Endothelial cell of umbilical vein (primary cell): ENCODE data around the gene KIF17. TPM values are rescaled to one million over a fixed set of nuclear protein-coding genes. Genes with fewer than 3 reads are reported as not detected.

Source experiments
- BruUV-seq: library from RNA; stranded (reverse); fragments of 400-500 nt; replicated peaks from 2 replicates; lab custom pipeline; 2021; lab: Mats Ljungman, UMichigan
- CTCF ChIA-PET: fragments of 300-600, 350-600 bp; sonication (Branson Sonifier 250); formaldehyde crosslinking; loops from one replicate; lab custom pipeline; 2021; ENCODE audit warnings: antibody characterized with exemption, inconsistent platforms; lab: Charles Lee
- POLR2A ChIA-PET: fragments of 300-600, 350-600 bp; sonication (Branson Sonifier 250); formaldehyde crosslinking; loops from one replicate; lab custom pipeline; 2021; ENCODE audit warnings: antibody characterized with exemption, inconsistent platforms; lab: Charles Lee
- DNase-seq: peaks from one replicate; pipeline ENCODE4 v3.0.0-alpha.2; 2011; ENCODE audit warnings: low read depth, low spot score
- FAIRE-seq: peaks from 2 replicates; lab custom pipeline; 2011; peaks lifted over from hg19 to GRCh38; lab: Jason Lieb, UNC
- H2AFZ ChIP-seq: 2 replicates; pipeline ENCODE4 v1.6.0; 2012; ENCODE audit warnings: low read depth, low read length, control low read depth, inconsistent platforms
- H3K27ac ChIP-seq: 2 replicates; pipeline ENCODE4 v1.5.1; 2011; ENCODE audit warnings: low read depth, mild to moderate bottlenecking, control low read depth, low read length, moderate library complexity; ENCODE audit not compliant: insufficient read depth
- H3K27me3 ChIP-seq, 2 experiments: 2 replicates each; pipeline versions ENCODE4 v1.6.0 to v1.6.1; 2011; ENCODE audit warnings: low read length in 2 of 2, mixed read lengths in 1 of 2; ENCODE audit not compliant: control insufficient read depth in 2 of 2, insufficient read depth in 2 of 2
- H3K36me3 ChIP-seq, 2 experiments: 2 replicates in 1 of 2; 3 replicates in 1 of 2; pipeline ENCODE4 v1.5.1; 2011; ENCODE audit warnings: low read length in 2 of 2, mild to moderate bottlenecking in 1 of 2, moderate library complexity in 1 of 2; ENCODE audit not compliant: control insufficient read depth in 2 of 2, insufficient read depth in 2 of 2; ENCODE audit errors: extremely low read depth in 1 of 2
- H3K4me1 ChIP-seq: 3 replicates; pipeline ENCODE4 v1.5.1; 2011; ENCODE audit warnings: mild to moderate bottlenecking, low read length; ENCODE audit not compliant: control insufficient read depth, insufficient read depth; ENCODE audit errors: extremely low read depth
- H3K4me2 ChIP-seq: 2 replicates; pipeline ENCODE4 v1.6.1; 2011; ENCODE audit warnings: low read length, control low read depth, mixed read lengths; ENCODE audit not compliant: insufficient read depth
- H3K4me3 ChIP-seq, 3 experiments: fragments of 200-600 bp in 1 of 3; sonication (generic), shearing (Covaris generic) in 1 of 3; replicated peaks in 1 of 3; 2 replicates each; pipeline ENCODE4 v1.5.1; 2011 to 2016; ENCODE audit warnings: control low read depth in 3 of 3, low read length in 3 of 3, mild to moderate bottlenecking in 2 of 3, inconsistent platforms in 1 of 3, low read depth in 1 of 3, moderate library complexity in 1 of 3; ENCODE audit not compliant: insufficient read depth in 1 of 3
- H3K79me2 ChIP-seq: 2 replicates; pipeline ENCODE4 v1.6.0; 2012; ENCODE audit warnings: low read length, inconsistent platforms; ENCODE audit not compliant: control insufficient read depth, insufficient read depth
- H3K9ac ChIP-seq: replicated peaks from 2 replicates; pipeline ENCODE3; 2011; ENCODE audit warnings: low read length, control low read depth; ENCODE audit not compliant: insufficient read depth; ENCODE audit errors: extremely low read depth
- H3K9me1 ChIP-seq: replicated peaks from 3 replicates; pipeline ENCODE4 v1.6.0; 2011; ENCODE audit warnings: mild to moderate bottlenecking, low read length; ENCODE audit not compliant: control insufficient read depth, insufficient read depth; ENCODE audit errors: extremely low read depth
- H3K9me3 ChIP-seq: replicated peaks from 2 replicates; pipeline ENCODE4 v1.5.1; 2012; ENCODE audit warnings: low read length, inconsistent platforms; ENCODE audit not compliant: control insufficient read depth, insufficient read depth
- H4K20me1 ChIP-seq: replicated peaks from 2 replicates; pipeline ENCODE3; 2011; ENCODE audit warnings: mild to moderate bottlenecking, low read length; ENCODE audit not compliant: control insufficient read depth, insufficient read depth; ENCODE audit errors: extremely low read depth
- CTCF ChIP-seq, 2 donors: IDR thresholded peaks; 1 replicate in 1 of 2; 2 replicates in 1 of 2; pipeline ENCODE4 v1.5.1; 2011; ENCODE audit warnings: low read length in 2 of 2, mild to moderate bottlenecking in 2 of 2, moderate library complexity in 2 of 2, control low read depth in 1 of 2, inconsistent platforms in 1 of 2, low read depth in 1 of 2; ENCODE audit not compliant: insufficient read depth in 1 of 2; ENCODE audit errors: extremely low read depth in 1 of 2
- EZH2 ChIP-seq: IDR thresholded peaks from 2 replicates; pipeline ENCODE4 v1.6.1; 2012; ENCODE audit warnings: borderline replicate concordance, low read depth, mild to moderate bottlenecking, moderate library complexity, low read length, inconsistent platforms; ENCODE audit not compliant: severe bottlenecking
- FOS ChIP-seq: IDR thresholded peaks from 2 replicates; pipeline ENCODE4 v1.6.1; 2011; ENCODE audit warnings: mild to moderate bottlenecking, low read length, moderate library complexity, borderline replicate concordance; ENCODE audit not compliant: insufficient read depth
- GATA2 ChIP-seq: IDR thresholded peaks from 2 replicates; pipeline ENCODE4 v1.7.0; 2011; ENCODE audit warnings: low read depth, mild to moderate bottlenecking, moderate library complexity, mixed read lengths, low read length; ENCODE audit not compliant: insufficient read length, insufficient read depth
- JUN ChIP-seq: IDR thresholded peaks from 2 replicates; pipeline ENCODE4 v1.6.1; 2011; ENCODE audit warnings: borderline replicate concordance, low read depth; ENCODE audit not compliant: insufficient read length, insufficient read depth
- MYC ChIP-seq: IDR thresholded peaks from one replicate; pipeline ENCODE4 v1.6.1; 2011; ENCODE audit warnings: mild to moderate bottlenecking, low read depth, low read length
- POLR2A ChIP-seq: IDR thresholded peaks from 2 replicates; pipeline ENCODE4 v1.6.1; 2012; ENCODE audit warnings: low read depth, mild to moderate bottlenecking, control low read depth, low read length
- POLR2AphosphoS5 ChIP-seq: IDR thresholded peaks from 2 replicates; pipeline ENCODE4 v1.6.1; 2012; ENCODE audit warnings: low read depth, mild to moderate bottlenecking, control low read depth, low read length, moderate library complexity; ENCODE audit not compliant: insufficient read depth
- dilution Hi-C: fragments of 300-500 bp; cut with MboI; formaldehyde crosslinking; loops from one replicate; pipeline ENCODE4 v1.15.0; 2019; ENCODE audit warnings: low sequenced_read_pairs; ENCODE audit not compliant: extremely low pct_ligation_motif_present
- intact Hi-C: fragments of 100-400 bp; cut with micrococcal nuclease; formaldehyde crosslinking; loops from one replicate; pipeline ENCODE4 v1.10.0; 2022
- polyA plus RNA-seq, 4 experiments: library from polyadenylated mRNA; depleted of rRNA in 3 of 4; stranded (reverse) in 3 of 4; unstranded in 1 of 4; fragments of >200 nt; gene quantifications; 2 replicates each; pipeline versions ENCODE4 v1.2.1 to v1.2.3, GENCODE V29; 2011 to 2012; ENCODE audit warnings: missing spikeins in 1 of 4
- total RNA-seq: library from RNA; stranded (reverse); gene quantifications from 2 replicates; pipeline ENCODE4 v1.2.3, GENCODE V29; 2021

KIF17 gene
- total and polyA plus RNA-seq, 2 donors (not counting 3 experiments of a cell fraction or from before 2014, with no cell fraction given), result 1.1 to 1.5 TPM

- no peak for TF ChIP-seq POLR2AphosphoS5
- TF ChIP-seq EZH2, result no peak
- no peak for TF ChIP-seq CTCF (IDR thresholded peaks at IDR 0.05; ENCODE audit: extremely low read depth in 1 of 2, insufficient read depth in 1 of 2, low read depth in 1 of 2, low read length in 2 of 2)
- Histone ChIP-seq H2AFZ (no peak overlapping the region), H3K36me3 (peaks cover 13 to 46% of the 10 kb centered on the region in 2 experiments), H3K27me3 (no peaks in the 10 kb centered on the region), H4K20me1 (no peaks in the 10 kb centered on the region), H3K4me2 (no peak overlapping the region), H3K4me1 (no peaks in the 10 kb centered on the region), H3K9me3 (no peaks in the 10 kb centered on the region), H3K9ac (no peak overlapping the region), H3K4me3 (no peak overlapping the region), H3K9me1 (no peaks in the 10 kb centered on the region), H3K27ac (no peak overlapping the region), H3K79me2 (no peaks in the 10 kb centered on the region)
- no TSS peak for BruUV-seq
- no peak for DNase-seq
- dilution Hi-C loops, result no loop called here
- intact Hi-C loops, result no loop called here
- ChIA-PET CTCF (no interaction called here), POLR2A (no interaction called here)
- no peak for FAIRE-seq
Measured at GRCh38 chr1:20648438-20648837, 69.4 kb downstream of the KIF17 start.

GRCh38 chr1:20645414-20645813 is 72.4 kb downstream of the KIF17 start:
- no peaks in the 10 kb centered on the region for H3K9me1 ChIP-seq
- TF ChIP-seq POLR2AphosphoS5, result no peak
- TF ChIP-seq JUN, result no peak
- no peak for TF ChIP-seq GATA2
- no peak for TF ChIP-seq CTCF (IDR thresholded peaks at IDR 0.05; ENCODE audit: extremely low read depth in 1 of 2, insufficient read depth in 1 of 2, low read depth in 1 of 2, low read length in 2 of 2)
- TF ChIP-seq FOS, result no peak
- TF ChIP-seq MYC, result no peak
- TF ChIP-seq EZH2, result no peak
- TF ChIP-seq POLR2A, result no peak
- POLR2A ChIA-PET, result no interaction called here
- no peak overlapping the region for H3K9ac ChIP-seq
- no peaks in the 10 kb centered on the region for H3K4me1 ChIP-seq
- peaks cover 4 to 30% of the 10 kb centered on the region in 2 experiments for H3K36me3 ChIP-seq
- H3K27ac ChIP-seq, result no peak overlapping the region
- H3K79me2 ChIP-seq, result no peaks in the 10 kb centered on the region
- dilution Hi-C loops, result no loop called here
- H4K20me1 ChIP-seq, result no peaks in the 10 kb centered on the region
- H3K27me3 ChIP-seq, result no peaks in the 10 kb centered on the region
- no peaks in the 10 kb centered on the region for H3K9me3 ChIP-seq
- BruUV-seq, result no TSS peak
- CTCF ChIA-PET, result interaction anchor here (0.9 to 1.6 kb wide), 2 partner anchors 12 to 70 kb away, joined by 5 to 12 read pairs; partner anchors contain the start of gene PINK1
- no peak overlapping the region for H3K4me3 ChIP-seq
- no peak overlapping the region for H2AFZ ChIP-seq
- no peak overlapping the region for H3K4me2 ChIP-seq
- FAIRE-seq (no peak), DNase-seq (no peak)
- intact Hi-C loops, result no loop called here
